GM18498 (cell line): ENCODE results near the gene MRPL21.
"Not testable (repeated sequence)": the region's sequence is repeated elsewhere in the genome, so short reads cannot be mapped to it uniquely, and the experiment has no call there.

ENCODE experiments used
- ATAC-seq: cut with Tn5 transposase; IDR thresholded peaks from one replicate; pipeline ENCODE4 v1.9.1; 2021; ENCODE audit warnings: mild to moderate bottlenecking, moderate library complexity; ENCODE audit not compliant: unreplicated experiment

The MRPL21 gene

GRCh38 chr11:68914761-68915160, 11.1 kb upstream of the MRPL21 start:
- ATAC-seq, result no peak

GRCh38 chr11:68913188-68913587, 9.6 kb upstream of the MRPL21 start:
- ATAC-seq, result no peak

GRCh38 chr11:68912254-68912653, 8.6 kb upstream of the MRPL21 start:
- ATAC-seq, result no peak

- ATAC-seq, result no peak
These were observed 8.1 kb upstream of the MRPL21 start for GRCh38 chr11:68911731-68912130.

- no peak for ATAC-seq
These were observed 7.3 kb upstream of the MRPL21 start for GRCh38 chr11:68910965-68911364.

GRCh38 chr11:68908273-68908672, 4.6 kb upstream of the MRPL21 start:
- ATAC-seq, result no peak

DNA sequence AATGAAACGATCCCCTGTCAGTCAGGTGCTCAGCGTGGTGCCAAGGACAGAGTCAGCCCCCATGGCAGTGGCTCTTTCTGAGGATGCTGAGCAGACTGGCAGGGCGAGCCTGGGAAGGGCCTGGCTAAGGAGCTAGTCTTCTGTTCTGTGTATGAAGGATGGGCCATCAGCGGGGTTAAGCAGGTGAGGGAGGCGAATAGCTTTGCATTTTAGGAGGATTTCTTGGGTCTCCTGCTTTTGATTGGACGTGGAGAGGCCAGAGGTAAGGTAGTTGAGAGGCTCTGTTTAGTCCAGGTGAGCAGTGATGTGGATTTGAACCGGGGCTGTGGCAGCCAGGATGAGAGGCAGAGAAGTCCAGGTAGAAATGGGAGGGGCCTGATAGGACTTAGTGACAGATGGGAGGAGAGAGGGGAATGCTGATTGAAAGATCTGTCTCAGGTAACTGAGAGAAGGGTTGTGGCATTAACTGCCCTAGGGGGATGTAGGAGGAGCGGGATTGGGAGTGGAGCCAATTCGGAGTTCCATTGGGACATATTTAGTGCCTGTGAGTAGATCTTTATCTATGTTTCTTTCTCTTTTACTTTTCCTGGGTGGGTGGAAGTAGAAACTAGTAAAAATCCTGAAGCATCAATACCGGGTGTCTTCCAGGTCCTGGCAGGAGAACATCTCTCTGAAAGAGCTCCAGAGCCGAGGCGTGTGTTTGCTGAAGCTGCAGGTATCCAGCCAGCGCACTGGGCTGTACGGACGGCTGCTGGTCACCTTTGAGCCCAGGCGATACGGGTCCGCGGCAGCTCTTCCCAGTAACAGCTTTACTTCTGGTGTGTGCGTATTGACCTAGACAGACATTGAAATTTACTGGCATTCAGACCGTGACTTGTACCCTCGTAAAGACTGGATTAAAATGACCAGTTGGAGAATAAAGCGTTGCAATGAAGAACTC, 2.1 kb upstream of the MRPL21 start:
- no peak for ATAC-seq

DNA sequence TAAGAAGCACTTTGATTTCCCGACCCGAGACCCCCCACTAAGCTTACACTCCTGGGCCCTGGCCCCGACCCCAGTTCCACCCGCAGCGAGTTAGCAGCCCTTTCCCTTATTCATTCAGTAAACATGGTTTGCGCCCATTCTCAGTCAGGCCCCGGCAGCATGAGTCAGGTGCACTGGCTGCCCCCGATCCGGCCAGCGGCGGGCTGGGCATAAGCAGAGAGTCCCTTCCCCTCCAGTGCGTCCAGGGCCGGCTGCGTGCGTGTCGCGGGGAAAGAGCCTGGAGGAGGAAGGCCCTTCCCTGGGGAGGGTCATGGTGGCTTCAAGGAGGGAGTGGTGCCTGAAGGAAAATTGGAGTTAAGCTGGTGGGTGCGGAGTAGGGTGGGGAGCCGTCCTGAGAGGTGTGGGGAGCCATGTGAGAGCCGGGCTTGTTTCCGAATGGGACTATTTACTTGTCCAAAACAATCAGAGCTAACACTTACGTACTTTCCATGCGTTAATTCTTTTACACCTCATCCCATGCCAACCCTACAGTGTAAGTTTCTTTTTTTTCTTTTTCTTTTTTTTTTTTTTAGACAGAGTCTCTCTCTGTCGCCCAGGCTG, 716 bp upstream of the MRPL21 start:
- peak; percentile 22 for ATAC-seq

DNA sequence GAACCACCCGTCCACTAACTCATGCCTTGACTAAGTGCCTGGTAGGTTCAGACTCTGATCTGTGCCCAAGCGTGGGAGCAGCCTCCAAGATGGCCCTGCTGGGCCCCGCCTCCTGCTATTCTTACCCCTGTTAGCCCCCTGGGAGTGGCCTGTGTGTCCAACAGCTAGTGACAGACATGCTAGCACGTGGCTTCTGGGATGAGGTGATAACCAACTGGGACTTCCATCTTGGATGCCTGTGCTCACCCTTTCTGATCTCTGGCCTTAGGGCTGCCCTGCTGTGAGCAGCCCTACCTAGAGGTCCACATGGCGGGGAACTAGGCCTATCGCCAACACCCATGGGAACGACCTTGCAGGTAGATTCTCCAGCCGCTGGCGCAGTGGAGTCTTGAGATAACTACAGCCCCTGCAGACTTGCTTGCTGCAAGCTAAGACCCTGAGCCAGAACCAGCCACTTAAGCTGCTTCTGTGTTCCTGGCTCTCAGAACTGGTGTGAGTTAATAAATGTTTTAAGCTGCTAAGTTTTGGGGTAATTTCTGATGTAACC, 2.7 kb downstream of the MRPL21 start:
- ATAC-seq, result no peak

GRCh38 chr11:68897441-68897840, 6.2 kb downstream of the MRPL21 start:
- no peak for ATAC-seq

DNA sequence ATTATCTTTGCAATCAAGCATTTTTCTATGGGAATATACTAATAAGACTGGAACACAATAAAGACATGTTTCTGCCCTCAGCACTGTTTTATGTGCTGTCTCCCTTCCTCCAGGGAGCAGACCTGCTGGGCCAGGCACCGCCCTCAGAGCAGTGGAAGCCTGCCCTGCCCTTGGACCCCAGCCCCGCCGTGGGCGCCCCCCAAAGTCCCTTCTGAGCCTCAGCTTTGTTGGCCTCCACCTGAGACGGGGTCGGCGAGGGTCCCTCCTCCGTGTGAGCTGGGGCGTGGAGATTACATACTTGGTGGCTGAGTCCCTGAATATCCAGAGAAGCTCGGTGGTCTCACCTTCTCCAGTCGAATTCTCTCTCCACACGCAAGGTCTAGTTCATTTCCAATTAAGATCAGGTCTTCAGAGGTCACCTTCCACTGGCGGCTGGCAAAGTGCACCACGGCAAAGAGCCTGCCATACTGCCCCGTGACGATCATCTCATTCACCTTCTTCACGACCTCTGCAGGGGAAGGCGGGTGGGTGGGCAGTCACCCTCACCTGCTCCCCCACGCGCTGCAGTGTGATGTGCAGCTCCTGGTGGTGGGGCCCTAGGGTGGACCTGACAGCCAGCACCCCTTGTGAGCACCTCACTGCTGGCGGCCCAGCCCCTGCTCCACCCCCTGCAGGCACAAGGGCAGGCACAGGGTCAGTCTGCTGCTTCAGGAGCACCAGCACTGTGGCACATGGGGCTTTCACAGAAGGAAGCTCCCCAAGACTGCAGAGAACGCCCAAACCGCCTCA, 7.3 kb downstream of the MRPL21 start:
- ATAC-seq, result no peak

- ATAC-seq, result no peak
These were observed 10.3 kb downstream of the MRPL21 start for GRCh38 chr11:68893282-68893681.

- no peak for ATAC-seq
These were observed 11.1 kb downstream of the MRPL21 start for GRCh38 chr11:68892576-68892975.

DNA sequence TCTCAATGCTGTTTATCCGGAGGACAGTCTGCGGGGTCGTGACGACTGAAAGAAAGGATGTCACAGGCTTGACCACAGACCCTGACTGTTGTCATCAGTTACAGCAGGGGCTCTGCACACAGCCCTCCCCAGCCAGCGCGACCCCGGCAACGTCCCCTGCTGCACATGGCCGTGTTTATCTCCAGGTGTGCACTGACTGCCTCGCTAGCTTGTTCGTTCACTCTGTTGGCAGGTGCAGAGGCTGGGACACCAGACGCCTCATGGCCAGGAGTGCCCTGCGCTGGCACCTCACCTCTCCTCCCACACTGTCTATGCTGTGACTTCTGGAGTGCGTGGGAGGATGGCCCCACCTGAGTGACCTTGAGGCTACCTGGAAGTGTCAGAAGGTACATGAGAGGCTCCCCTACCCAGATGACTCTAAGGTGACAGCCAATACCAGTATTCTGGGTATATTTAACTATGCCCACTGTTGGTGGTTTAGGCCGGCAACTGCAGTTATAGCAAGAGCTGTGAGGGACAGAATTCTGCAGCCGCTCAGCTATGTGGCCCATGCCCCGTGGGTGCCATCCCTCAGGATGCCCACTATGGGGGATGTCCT, 12.2 kb downstream of the MRPL21 start:
- no peak for ATAC-seq

DNA sequence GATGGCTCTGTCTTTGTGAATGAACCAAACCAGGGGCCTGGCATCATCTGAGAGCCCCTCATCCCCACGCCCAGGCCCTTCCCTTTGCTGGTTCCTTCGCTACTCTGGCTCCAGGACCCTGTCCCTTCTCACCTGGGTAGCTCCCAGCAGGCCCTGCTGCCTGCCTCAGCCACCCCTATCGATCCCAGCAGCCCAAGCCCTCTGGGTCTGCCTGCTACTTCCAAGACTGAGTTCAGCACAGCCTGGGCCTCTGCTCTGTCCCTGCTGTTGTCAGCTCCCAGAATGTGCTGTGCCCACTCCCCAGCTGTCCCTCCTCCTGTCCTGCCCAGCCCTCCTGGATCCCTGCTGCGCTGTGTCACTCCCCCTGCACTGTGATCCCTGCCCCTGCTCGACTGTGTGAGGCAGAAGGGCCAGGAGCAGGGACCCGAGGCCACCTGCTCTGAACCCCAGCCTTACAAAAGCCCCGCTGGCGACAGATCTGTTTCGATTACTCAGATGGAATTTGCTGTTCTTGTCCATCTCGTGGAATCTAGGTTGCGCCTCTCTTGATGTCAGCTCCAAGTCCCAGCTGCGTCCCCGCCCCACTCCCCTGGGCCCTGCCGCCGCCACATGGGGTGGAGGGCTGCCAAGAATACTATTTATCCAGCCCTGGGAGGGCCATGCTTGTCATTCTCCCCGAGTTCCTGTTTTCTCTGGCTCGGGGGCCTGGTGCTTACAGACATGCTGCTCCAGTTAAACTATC, 13.0 kb downstream of the MRPL21 start:
- no peak for ATAC-seq

- ATAC-seq, result no peak
These were observed 13.6 kb downstream of the MRPL21 start for GRCh38 chr11:68889948-68890446.

DNA sequence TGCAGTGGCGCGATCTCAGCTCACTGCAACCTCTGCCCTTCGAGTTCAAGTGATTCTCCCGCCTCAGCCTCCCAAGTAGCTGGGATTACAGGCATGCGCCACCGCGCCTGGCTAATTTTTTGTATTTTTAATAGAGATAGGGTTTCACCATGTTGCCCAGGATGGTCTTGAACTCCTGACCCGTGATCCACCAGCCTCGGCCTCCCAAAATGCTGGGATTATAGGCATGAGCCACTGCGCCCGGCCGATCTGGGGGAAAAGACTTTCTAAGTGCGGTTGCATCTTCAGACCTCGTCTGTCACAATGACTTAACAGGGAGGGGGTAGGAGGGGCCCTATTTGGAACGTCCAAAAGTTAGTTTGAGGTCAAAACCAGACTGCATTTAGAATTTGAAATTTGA, 18.8 kb downstream of the MRPL21 start:
- ATAC-seq, result not testable (repeated sequence)

DNA sequence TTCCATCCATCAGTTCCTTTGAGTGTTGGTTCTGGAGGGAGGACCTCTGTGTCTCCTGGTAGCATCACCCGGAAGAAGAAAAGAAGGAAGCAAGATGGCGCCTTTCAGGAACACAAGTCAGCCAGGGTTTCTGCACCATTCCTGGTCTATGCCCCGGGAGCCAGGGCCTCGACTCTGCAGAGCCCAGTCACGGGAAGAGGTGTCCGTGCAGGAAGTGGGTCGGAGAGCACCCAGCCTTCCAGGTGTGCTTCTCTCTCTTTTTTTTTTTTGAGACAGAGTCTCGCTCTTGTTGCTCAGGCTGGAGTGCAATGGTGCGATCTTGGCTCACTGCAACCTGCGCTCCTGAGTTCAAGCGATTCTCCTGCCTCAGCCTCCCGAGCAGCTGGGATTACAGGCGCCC, 21.2 kb downstream of the MRPL21 start:
- ATAC-seq, result no peak

DNA sequence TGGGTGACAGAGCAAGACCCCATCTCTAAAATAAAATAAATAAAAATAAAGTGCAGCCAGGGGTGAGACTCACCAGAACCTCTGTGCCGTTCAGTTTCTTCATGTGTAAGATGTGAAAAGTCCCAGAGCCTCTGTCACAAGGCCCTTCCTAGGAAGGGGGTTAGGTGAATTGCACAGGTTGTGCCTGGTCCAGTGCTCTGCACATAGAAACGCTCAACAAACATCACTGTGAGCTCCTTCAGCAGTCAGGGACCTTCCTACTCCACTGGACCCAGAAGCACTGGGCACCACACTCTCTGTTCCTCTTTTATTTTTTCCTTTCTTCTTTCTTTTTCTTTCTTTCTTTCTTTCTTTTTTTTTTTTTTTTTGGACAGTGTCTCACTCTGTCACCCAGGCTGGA, 22.3 kb downstream of the MRPL21 start:
- ATAC-seq, result no peak

DNA sequence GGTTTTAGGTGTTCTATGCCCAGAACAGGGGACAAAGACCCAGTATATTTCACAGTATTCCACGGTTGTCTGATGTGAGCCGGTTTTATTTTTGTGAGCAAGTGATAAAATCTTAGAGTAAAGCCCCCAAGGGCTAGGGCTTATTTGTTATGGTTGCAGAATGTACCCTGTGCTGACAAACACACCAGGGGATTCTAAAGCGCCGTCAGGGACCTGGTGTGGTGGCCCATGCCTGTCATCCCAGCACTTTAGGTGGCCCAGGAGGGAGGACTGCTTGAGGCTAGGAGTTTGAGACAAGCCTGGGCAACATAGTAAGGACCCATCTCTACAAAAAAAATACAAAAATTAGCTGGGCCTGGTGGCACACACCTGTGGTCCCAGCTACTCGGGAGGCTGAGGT, 22.8 kb downstream of the MRPL21 start:
- ATAC-seq, result no peak
